Parathyroid adenoma (tissue), 2 donors: Measurements from ENCODE around the gene TM7SF2.

Experiments used
- H2AFZ ChIP-seq: fragments of 300-600 bp; sonication (generic); one replicate; pipeline ENCODE4 v1.7.0; 2017; ENCODE audit warnings: antibody characterized with exemption, mild to moderate bottlenecking
- H3K27ac ChIP-seq: fragments of 300-600 bp; sonication (generic); one replicate; pipeline ENCODE4 v1.7.0; 2017
- H3K27me3 ChIP-seq: fragments of 300-600 bp; sonication (generic); one replicate; pipeline ENCODE4 v1.7.0; 2017; ENCODE audit warnings: low read length; ENCODE audit not compliant: control insufficient read depth, insufficient read depth
- H3K36me3 ChIP-seq: fragments of 300-600 bp; sonication (generic); one replicate; pipeline ENCODE4 v1.7.0; 2017; ENCODE audit warnings: low read length; ENCODE audit not compliant: control insufficient read depth, insufficient read depth
- H3K4me1 ChIP-seq: fragments of 300-600 bp; sonication (generic); one replicate; pipeline ENCODE4 v1.7.0; 2017; ENCODE audit warnings: control low read depth
- H3K4me2 ChIP-seq: fragments of 300-600 bp; sonication (generic); one replicate; pipeline ENCODE4 v1.7.0; 2017; ENCODE audit warnings: low read length
- H3K4me3 ChIP-seq: fragments of 300-600 bp; sonication (generic); one replicate; pipeline ENCODE4 v1.7.0; 2017; ENCODE audit warnings: low read depth, low read length
- H3K79me2 ChIP-seq: fragments of 300-600 bp; sonication (generic); one replicate; pipeline ENCODE4 v1.7.0; 2017; ENCODE audit warnings: control low read depth
- H3K9ac ChIP-seq: fragments of 300-600 bp; sonication (generic); one replicate; pipeline ENCODE4 v1.7.0; 2017; ENCODE audit warnings: mild to moderate bottlenecking
- H3K9me3 ChIP-seq: fragments of 300-600 bp; sonication (generic); one replicate; pipeline ENCODE4 v1.7.0; 2017; ENCODE audit warnings: low read length; ENCODE audit not compliant: control insufficient read depth
- TF ChIP-seq, protein P1 (sequence below): fragments of 300-600 bp; sonication (generic); IDR thresholded peaks from one replicate; pipeline ENCODE4 v1.7.0; 2017; ENCODE audit warnings: antibody characterized with exemption, mild to moderate bottlenecking
- donor health status: primary hyperparathyroidism.

Gene TM7SF2

DNA sequence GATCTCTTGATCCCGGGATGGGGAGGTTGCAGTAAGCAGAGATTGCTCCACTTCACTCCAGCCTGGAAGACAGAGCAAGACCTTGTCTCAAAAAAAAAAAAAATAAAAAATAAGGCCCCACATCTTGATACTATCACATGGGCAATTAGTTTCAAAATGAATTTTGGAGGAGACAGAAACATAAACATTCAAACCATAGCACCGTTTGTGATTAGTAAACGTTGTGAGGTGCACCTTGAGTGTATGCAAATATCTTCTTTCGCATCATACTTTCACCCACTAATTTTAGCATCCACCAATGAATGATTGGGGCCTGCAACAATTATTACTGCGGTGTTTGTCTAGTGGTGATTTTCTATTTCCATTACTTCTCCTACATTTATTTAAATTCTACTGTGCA lies 47.3 kb downstream of the TM7SF2 start:
- no peaks in the 10 kb centered on the region for H3K9me3 ChIP-seq
- TF ChIP-seq, protein P1, sequence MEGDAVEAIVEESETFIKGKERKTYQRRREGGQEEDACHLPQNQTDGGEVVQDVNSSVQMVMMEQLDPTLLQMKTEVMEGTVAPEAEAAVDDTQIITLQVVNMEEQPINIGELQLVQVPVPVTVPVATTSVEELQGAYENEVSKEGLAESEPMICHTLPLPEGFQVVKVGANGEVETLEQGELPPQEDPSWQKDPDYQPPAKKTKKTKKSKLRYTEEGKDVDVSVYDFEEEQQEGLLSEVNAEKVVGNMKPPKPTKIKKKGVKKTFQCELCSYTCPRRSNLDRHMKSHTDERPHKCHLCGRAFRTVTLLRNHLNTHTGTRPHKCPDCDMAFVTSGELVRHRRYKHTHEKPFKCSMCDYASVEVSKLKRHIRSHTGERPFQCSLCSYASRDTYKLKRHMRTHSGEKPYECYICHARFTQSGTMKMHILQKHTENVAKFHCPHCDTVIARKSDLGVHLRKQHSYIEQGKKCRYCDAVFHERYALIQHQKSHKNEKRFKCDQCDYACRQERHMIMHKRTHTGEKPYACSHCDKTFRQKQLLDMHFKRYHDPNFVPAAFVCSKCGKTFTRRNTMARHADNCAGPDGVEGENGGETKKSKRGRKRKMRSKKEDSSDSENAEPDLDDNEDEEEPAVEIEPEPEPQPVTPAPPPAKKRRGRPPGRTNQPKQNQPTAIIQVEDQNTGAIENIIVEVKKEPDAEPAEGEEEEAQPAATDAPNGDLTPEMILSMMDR = no peak
- H3K27me3 ChIP-seq = no peaks in the 10 kb centered on the region
- no peaks in the 10 kb centered on the region for H3K36me3 ChIP-seq
- H3K9ac ChIP-seq = no peak overlapping the region
- no peaks in the 10 kb centered on the region for H3K79me2 ChIP-seq
- H3K27ac ChIP-seq = no peak overlapping the region
- H3K4me1 ChIP-seq = no peaks in the 10 kb centered on the region
- no peak overlapping the region for H3K4me2 ChIP-seq
- H3K4me3 ChIP-seq = no peak overlapping the region
- no peak overlapping the region for H2AFZ ChIP-seq

DNA sequence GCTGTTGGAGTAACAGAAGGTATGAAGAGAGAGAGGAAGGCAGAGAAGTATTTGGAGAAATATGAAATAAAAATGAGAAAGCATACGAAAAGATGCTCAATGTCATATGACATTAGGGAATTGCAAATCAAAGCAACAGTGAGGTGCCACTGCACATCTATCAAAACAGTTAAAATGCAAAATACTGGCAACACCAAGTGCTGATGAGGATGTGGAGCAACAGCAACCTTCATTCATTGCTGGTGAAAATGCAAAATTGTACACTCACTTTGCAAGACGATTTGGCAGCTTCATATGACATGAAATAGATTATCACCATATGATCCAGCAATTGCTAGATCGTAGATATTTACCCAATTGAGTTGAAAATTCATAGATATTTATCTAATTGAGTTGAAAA lies 49.0 kb downstream of the TM7SF2 start:
- Histone ChIP-seq H3K4me1 (no peaks in the 10 kb centered on the region), H3K27ac (no peak overlapping the region), H3K4me3 (no peak overlapping the region), H2AFZ (no peak overlapping the region), H3K9ac (no peak overlapping the region), H3K9me3 (no peaks in the 10 kb centered on the region), H3K36me3 (no peaks in the 10 kb centered on the region), H3K4me2 (no peak overlapping the region), H3K27me3 (no peaks in the 10 kb centered on the region), H3K79me2 (no peaks in the 10 kb centered on the region)
- TF ChIP-seq, protein P1 = no peak

DNA sequence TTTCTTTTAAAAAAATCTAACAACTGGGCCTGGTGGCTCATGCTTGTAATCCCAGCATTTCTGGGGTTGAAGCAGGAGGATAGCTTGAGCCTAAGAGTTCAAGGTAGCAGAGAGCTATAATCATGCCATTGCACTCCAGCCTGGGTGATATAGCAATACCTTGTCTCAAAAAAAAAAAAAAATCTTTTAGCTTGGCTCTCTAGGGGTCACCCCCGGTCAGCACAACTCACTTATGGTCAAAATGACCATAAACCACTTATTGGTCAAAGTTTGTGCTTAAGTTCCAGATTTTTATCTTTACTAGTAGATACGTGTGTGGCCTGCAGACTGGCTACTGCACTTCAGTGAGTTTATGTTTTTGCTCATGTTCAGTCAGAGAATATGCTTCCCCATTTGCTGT lies 52.0 kb downstream of the TM7SF2 start:
- Histone ChIP-seq H3K9me3 (no peaks in the 10 kb centered on the region), H3K4me2 (no peak overlapping the region), H3K79me2 (no peaks in the 10 kb centered on the region), H3K9ac (no peak overlapping the region), H3K4me3 (no peak overlapping the region), H3K4me1 (no peaks in the 10 kb centered on the region), H3K27me3 (no peaks in the 10 kb centered on the region), H2AFZ (no peak overlapping the region), H3K36me3 (no peaks in the 10 kb centered on the region), H3K27ac (no peak overlapping the region)
- TF ChIP-seq, protein P1 = no peak
